ENCODE data around the gene H6PD.

Gene H6PD

DNA sequence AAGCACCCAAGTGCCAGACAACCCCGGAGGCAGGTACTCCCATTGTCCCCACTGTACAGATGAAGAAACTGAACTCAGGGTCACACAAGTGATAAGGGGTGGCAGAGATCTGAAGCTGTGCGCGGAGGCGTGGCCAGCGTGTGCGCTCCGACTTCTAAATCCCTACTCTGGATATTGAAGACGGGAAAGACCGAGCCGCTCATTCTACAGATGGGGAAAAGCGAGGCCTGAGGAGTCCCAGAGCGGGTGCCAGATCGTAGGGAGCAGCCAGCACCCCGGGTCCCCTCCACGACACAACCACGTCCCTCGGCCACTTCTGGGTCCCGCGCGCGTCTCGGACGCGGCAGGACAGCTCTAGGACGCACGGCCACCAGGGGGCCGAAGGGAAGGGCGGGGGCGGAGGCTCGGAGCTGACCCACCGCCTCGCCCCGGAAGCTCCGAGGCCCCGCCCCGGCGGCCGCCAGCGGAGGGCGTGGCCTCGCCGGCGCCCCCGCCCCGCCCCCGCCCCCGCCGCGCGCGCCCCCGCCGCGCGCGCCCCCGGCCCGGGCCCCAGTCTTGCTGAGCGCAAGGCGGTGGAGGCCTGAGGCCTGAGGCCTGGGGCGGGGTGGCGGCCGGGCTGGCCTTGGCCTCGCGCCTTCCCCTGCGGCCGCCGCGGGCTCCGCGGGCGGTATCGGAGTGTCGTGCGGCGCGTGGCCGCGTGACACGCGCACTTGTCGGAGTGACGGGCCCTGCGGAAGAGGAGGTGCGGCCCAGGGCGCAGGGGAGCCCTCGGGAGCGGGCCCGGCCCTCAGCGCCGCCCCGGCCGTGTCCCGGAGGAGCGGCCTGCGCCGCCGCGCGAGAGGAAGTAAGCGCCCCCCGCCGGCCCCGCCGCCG lies at the start of gene H6PD (continued):
- TF ChIP-seq, protein P1, sequence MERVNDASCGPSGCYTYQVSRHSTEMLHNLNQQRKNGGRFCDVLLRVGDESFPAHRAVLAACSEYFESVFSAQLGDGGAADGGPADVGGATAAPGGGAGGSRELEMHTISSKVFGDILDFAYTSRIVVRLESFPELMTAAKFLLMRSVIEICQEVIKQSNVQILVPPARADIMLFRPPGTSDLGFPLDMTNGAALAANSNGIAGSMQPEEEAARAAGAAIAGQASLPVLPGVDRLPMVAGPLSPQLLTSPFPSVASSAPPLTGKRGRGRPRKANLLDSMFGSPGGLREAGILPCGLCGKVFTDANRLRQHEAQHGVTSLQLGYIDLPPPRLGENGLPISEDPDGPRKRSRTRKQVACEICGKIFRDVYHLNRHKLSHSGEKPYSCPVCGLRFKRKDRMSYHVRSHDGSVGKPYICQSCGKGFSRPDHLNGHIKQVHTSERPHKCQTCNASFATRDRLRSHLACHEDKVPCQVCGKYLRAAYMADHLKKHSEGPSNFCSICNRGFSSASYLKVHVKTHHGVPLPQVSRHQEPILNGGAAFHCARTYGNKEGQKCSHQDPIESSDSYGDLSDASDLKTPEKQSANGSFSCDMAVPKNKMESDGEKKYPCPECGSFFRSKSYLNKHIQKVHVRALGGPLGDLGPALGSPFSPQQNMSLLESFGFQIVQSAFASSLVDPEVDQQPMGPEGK (tag by site-specific recombination; IDR thresholded peaks at IDR 0.05): peak; percentile 61
- TF ChIP-seq GLIS1 (tag by site-specific recombination; IDR thresholded peaks at IDR 0.05) (peak; percentile 62), ZNF132 (tag by site-specific recombination; IDR thresholded peaks at IDR 0.05; ENCODE audit: borderline replicate concordance) (no peak), SP3 (tag by site-specific recombination; IDR thresholded peaks at IDR 0.05) (peak; percentile 73), REPIN1 (tag by site-specific recombination; IDR thresholded peaks at IDR 0.05; ENCODE audit: low read depth) (no peak)
- TF ChIP-seq, protein P2, sequence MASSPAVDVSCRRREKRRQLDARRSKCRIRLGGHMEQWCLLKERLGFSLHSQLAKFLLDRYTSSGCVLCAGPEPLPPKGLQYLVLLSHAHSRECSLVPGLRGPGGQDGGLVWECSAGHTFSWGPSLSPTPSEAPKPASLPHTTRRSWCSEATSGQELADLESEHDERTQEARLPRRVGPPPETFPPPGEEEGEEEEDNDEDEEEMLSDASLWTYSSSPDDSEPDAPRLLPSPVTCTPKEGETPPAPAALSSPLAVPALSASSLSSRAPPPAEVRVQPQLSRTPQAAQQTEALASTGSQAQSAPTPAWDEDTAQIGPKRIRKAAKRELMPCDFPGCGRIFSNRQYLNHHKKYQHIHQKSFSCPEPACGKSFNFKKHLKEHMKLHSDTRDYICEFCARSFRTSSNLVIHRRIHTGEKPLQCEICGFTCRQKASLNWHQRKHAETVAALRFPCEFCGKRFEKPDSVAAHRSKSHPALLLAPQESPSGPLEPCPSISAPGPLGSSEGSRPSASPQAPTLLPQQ (tag by site-specific recombination; IDR thresholded peaks at IDR 0.05): peak; percentile 31; the same call in 1 of the 2 replicates

DNA sequence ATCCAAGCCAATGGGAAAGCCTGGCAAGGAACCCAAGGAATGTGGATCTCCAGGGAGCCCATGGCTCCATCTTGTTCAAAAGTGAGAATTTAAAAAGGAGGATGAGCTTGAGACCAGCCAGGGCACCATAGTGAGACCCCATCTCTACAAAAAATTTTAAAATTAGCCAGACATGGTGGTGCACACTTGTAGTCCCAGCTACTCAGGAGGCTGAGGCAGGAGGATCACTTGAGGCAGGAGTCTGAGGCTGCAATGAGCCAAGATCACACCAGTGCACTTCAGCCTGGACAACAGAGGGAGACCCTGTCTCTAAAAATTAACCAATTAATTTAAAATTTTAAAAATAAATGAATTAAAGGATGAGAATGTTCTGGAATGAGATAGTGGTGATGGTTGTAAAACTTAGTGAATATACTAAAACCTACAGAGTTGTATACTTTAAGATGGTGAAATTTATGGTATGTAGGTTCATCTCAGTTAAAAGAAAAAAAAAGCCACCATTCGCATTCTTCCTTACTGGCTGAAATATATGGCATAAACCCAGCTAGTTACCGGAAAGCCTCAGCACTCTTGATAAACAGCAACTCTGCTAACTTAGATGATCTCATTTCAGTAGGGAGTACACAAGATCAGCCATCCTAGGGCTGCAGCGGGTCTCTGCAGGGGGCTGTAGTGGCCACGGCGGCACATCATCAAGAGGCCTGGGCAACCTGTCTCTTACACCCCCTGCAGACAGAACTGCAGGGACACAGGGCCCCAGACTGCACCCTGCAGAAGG lies 48.3 kb upstream of the H6PD start:
- Histone ChIP-seq H3K9me3 (ENCODE audit: control insufficient read depth, insufficient read depth, low read depth, low read length) (no peaks in the 10 kb centered on the region), H3K36me3 (ENCODE audit: control insufficient read depth in 2 of 2, insufficient read depth in 1 of 2, low read length in 2 of 2) (peaks cover 0 to 24% of the 10 kb centered on the region in 2 experiments; a peak in 1 of 3 replicates), H3K4me1 (ENCODE audit: control insufficient read depth, insufficient read depth, low read length) (0 out of 2 replicates have a peak, but pooled peaks cover 2% of the 10 kb centered on the region), H3K27ac (ENCODE audit: extremely low read depth, low read depth, low read length) (no peak overlapping the region), H3K4me3 (ENCODE audit: low read depth, low read length) (no peak overlapping the region)
- CTCF ChIA-PET: no interaction called here
- POLR2A ChIA-PET: no interaction called here
- TF ChIP-seq ZNF624 (tag by site-specific recombination; IDR thresholded peaks at IDR 0.05) (no peak), ZNF529 (tag by site-specific recombination; IDR thresholded peaks at IDR 0.05; ENCODE audit: insufficient replicate concordance) (no peak), ZNF292 (tag by site-specific recombination; IDR thresholded peaks at IDR 0.05; ENCODE audit: borderline replicate concordance, low read depth) (no peak), ZNF394 (tag by site-specific recombination; IDR thresholded peaks at IDR 0.05; ENCODE audit: borderline replicate concordance) (no peak), ZBTB17 (tag by site-specific recombination; IDR thresholded peaks at IDR 0.05) (peak; percentile 44; the same call in 1 of the 2 replicates), ZNF664 (tag by site-specific recombination; IDR thresholded peaks at IDR 0.05) (peak; percentile 79)
- TF ChIP-seq, protein P3, sequence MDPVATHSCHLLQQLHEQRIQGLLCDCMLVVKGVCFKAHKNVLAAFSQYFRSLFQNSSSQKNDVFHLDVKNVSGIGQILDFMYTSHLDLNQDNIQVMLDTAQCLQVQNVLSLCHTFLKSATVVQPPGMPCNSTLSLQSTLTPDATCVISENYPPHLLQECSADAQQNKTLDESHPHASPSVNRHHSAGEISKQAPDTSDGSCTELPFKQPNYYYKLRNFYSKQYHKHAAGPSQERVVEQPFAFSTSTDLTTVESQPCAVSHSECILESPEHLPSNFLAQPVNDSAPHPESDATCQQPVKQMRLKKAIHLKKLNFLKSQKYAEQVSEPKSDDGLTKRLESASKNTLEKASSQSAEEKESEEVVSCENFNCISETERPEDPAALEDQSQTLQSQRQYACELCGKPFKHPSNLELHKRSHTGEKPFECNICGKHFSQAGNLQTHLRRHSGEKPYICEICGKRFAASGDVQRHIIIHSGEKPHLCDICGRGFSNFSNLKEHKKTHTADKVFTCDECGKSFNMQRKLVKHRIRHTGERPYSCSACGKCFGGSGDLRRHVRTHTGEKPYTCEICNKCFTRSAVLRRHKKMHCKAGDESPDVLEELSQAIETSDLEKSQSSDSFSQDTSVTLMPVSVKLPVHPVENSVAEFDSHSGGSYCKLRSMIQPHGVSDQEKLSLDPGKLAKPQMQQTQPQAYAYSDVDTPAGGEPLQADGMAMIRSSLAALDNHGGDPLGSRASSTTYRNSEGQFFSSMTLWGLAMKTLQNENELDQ (tag by site-specific recombination; IDR thresholded peaks at IDR 0.05; ENCODE audit: low read depth): no peak
- TF ChIP-seq, protein P4, sequence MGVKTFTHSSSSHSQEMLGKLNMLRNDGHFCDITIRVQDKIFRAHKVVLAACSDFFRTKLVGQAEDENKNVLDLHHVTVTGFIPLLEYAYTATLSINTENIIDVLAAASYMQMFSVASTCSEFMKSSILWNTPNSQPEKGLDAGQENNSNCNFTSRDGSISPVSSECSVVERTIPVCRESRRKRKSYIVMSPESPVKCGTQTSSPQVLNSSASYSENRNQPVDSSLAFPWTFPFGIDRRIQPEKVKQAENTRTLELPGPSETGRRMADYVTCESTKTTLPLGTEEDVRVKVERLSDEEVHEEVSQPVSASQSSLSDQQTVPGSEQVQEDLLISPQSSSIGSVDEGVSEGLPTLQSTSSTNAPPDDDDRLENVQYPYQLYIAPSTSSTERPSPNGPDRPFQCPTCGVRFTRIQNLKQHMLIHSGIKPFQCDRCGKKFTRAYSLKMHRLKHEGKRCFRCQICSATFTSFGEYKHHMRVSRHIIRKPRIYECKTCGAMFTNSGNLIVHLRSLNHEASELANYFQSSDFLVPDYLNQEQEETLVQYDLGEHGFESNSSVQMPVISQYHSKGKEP (tag by site-specific recombination; IDR thresholded peaks at IDR 0.05): 0 out of 2 replicates have a peak, but pooled peaks have one; percentile 10
- TF ChIP-seq, protein P5, sequence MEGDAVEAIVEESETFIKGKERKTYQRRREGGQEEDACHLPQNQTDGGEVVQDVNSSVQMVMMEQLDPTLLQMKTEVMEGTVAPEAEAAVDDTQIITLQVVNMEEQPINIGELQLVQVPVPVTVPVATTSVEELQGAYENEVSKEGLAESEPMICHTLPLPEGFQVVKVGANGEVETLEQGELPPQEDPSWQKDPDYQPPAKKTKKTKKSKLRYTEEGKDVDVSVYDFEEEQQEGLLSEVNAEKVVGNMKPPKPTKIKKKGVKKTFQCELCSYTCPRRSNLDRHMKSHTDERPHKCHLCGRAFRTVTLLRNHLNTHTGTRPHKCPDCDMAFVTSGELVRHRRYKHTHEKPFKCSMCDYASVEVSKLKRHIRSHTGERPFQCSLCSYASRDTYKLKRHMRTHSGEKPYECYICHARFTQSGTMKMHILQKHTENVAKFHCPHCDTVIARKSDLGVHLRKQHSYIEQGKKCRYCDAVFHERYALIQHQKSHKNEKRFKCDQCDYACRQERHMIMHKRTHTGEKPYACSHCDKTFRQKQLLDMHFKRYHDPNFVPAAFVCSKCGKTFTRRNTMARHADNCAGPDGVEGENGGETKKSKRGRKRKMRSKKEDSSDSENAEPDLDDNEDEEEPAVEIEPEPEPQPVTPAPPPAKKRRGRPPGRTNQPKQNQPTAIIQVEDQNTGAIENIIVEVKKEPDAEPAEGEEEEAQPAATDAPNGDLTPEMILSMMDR (tag by site-specific recombination; IDR thresholded peaks at IDR 0.05): no peak; the same call in 1 of the 2 replicates
- TF ChIP-seq, protein P6, sequence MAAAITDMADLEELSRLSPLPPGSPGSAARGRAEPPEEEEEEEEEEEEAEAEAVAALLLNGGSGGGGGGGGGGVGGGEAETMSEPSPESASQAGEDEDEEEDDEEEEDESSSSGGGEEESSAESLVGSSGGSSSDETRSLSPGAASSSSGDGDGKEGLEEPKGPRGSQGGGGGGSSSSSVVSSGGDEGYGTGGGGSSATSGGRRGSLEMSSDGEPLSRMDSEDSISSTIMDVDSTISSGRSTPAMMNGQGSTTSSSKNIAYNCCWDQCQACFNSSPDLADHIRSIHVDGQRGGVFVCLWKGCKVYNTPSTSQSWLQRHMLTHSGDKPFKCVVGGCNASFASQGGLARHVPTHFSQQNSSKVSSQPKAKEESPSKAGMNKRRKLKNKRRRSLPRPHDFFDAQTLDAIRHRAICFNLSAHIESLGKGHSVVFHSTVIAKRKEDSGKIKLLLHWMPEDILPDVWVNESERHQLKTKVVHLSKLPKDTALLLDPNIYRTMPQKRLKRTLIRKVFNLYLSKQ (tag by site-specific recombination; IDR thresholded peaks at IDR 0.05; ENCODE audit: borderline replicate concordance): no peak
- TF ChIP-seq, protein P7, sequence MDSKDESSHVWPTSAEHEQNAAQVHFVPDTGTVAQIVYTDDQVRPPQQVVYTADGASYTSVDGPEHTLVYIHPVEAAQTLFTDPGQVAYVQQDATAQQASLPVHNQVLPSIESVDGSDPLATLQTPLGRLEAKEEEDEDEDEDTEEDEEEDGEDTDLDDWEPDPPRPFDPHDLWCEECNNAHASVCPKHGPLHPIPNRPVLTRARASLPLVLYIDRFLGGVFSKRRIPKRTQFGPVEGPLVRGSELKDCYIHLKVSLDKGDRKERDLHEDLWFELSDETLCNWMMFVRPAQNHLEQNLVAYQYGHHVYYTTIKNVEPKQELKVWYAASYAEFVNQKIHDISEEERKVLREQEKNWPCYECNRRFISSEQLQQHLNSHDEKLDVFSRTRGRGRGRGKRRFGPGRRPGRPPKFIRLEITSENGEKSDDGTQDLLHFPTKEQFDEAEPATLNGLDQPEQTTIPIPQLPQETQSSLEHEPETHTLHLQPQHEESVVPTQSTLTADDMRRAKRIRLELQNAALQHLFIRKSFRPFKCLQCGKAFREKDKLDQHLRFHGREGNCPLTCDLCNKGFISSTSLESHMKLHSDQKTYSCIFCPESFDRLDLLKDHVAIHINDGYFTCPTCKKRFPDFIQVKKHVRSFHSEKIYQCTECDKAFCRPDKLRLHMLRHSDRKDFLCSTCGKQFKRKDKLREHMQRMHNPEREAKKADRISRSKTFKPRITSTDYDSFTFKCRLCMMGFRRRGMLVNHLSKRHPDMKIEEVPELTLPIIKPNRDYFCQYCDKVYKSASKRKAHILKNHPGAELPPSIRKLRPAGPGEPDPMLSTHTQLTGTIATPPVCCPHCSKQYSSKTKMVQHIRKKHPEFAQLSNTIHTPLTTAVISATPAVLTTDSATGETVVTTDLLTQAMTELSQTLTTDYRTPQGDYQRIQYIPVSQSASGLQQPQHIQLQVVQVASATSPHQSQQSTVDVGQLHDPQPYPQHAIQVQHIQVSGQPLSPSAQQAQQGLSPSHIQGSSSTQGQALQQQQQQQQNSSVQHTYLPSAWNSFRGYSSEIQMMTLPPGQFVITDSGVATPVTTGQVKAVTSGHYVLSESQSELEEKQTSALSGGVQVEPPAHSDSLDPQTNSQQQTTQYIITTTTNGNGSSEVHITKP (tag by site-specific recombination; IDR thresholded peaks at IDR 0.05): no peak
